NCI-H226 (cell line): ENCODE data around the gene SUCLG2.
"Not testable (repeated sequence)": the region's sequence is repeated elsewhere in the genome, so short reads cannot be mapped to it uniquely, and the experiment has no call there.

Experiments
- DNase-seq: peaks from one replicate; pipeline ENCODE4 v3.0.0-alpha.2; 2015

Gene SUCLG2

GRCh38 chr3:67551361-67552016 lies 102.9 kb downstream of the SUCLG2 start:
- no peak for DNase-seq

GRCh38 chr3:67550541-67550940 lies 103.9 kb downstream of the SUCLG2 start:
- DNase-seq: no peak

DNA sequence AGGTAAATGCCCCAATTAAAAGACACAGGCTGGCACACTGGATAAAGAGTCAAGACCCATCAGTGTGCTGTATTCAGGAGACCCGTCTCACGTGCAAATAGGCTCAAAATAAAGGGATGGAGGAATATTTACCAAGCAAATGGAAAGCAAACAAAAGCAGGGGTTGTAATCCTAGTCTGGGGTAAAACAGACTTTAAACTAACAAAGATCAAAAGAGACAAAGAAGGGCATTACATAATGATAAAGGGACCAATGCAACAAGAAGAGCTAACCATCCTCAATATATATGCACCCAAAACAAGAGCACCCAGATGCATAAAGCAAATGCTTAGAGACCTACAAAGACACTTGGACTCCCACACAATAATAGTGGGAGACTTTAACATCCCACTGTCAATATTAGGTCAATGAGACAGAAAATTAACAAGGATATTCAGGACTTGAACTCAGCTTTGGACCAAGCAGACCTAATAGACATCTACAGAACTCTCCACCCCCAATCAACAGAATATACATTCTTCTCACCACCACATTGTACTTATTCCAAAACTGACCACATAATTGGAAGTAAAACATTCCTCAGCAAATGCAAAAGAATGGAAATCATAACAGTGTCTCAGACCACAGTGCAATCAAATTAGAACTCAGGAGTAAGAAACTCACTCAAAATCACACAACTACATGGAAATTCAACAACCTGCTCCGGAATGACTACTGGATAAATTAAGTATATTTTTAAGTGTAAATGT lies 111.7 kb downstream of the SUCLG2 start:
- DNase-seq: not testable (repeated sequence)

DNA sequence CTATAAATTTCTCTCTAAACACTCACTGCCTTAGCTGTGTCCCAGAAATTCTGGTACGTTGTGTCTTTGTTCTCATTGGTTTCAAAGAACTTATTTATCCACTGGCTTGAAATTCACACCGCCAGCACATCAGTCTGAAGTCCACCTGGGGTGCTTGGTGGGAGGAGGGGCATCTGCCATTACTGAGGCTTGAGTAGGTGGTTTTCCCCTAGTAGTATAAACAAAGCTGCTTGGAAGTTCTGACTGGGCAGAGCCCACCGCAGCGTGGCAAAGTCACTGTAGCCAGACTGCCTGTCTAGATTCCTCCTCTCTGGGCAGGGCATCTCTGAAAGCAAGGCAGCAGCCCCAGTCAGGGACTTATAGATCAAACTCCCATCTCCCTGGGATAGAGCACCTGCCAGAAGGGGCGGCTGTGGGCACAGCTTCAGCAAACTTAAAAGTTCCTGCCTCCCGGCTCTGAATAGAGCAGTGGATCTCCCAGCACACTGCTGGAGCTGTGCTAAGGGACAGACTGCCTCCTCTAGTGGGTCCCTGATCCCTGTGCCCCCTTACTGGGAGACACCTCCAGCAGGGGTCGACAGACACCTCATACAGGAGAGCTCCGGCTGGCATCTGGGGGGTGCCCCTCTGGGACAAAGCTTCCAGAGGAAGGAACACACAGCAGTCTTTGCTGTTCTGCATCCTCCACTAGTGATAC lies 114.1 kb downstream of the SUCLG2 start:
- DNase-seq: no peak

DNA sequence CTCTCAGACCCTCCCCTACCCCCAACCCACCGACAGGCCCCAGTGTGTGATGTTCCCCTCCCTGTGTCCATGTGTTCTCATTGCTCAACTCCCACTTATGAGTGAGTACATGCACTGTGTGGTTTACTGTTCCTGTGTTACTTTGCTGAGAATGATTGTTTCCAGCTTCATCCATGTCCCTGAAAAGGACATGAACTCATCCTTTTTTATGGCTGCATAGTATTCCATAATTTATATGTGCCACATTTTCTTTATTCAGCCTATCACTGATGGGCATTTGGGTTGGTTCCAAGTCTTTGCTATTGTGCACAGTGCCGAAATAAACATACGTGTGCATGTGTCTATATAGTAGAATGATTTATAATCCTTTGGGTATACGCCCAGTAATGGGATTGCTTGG lies 117.2 kb downstream of the SUCLG2 start:
- DNase-seq: not testable (repeated sequence)

- DNase-seq: no peak
These were observed 119.4 kb downstream of the SUCLG2 start for GRCh38 chr3:67535006-67535405.

DNA sequence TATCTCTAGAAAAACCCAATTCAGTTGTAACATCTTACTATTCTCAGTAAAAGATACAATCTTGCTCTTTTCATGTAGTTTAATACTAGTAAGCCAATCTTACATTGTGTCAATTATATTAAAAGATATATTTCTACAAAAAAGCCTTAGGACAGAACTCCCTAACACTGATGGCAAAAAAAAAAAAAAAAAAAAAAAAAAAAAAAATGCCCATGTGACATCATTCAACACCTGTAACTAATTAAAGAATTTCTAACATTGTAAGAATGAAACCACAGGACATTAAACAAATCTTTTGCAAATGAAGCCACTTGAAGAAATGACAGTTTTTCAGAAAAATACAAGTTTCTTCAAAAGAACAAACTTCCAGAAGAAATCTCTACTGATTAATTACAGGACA lies 119.8 kb downstream of the SUCLG2 start:
- DNase-seq: no peak

GRCh38 chr3:67531181-67532101 lies 123.0 kb downstream of the SUCLG2 start:
- DNase-seq: no peak

GRCh38 chr3:67529915-67530314 lies 124.5 kb downstream of the SUCLG2 start:
- no peak for DNase-seq

- DNase-seq: no peak
These were observed 125.1 kb downstream of the SUCLG2 start for GRCh38 chr3:67529337-67529736.

GRCh38 chr3:67526246-67526645 lies 128.2 kb downstream of the SUCLG2 start:
- DNase-seq: peak; percentile 8

DNA sequence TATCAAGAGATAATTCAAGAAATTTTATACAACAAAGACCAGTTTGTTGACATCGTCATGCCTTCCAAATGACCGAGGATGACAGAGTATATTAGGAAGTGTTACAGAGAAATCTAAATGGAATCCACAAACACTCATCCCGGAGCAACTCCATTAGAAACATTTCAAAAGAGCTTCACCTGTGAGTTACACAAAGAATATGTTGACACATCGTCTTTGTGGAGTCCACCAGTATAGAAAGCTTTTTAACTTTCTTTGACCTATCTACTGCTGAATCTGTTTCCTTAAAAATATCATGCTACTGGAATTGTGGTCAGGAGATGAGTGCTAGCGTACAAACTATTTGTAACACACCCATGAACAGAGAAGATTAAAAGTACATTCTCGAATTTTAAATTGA lies 130.4 kb downstream of the SUCLG2 start:
- no peak for DNase-seq

- no peak for DNase-seq
These were observed 132.3 kb downstream of the SUCLG2 start for GRCh38 chr3:67522081-67522480.

DNA sequence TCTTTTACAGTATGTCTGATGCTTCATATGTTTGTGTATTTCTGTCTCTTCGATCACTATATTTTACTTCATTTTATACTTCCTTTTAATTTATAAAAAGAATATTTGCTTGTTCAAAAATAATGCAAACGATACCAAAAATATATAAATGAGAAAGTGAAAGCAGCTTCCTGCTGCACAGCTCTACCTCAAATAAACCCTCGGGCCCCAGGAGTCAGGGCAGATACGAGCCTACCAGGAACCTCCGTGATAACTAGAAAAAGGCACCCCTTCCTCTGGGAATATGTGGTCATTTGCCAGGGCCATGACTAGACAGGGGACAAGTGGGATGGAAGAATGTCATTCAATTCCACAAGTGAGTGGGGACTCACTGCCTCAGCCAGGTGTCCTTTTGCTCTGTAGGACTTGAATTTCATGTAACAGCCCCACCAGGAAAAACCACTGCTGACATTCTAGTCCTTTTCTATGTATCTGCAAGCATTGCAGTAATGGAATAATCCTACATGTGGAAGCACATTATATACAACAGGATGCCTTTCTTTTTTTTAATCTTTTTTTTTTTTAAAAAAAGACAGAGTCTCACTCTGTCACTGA lies 133.3 kb downstream of the SUCLG2 start:
- DNase-seq: no peak

GRCh38 chr3:67518236-67518635 lies 136.2 kb downstream of the SUCLG2 start:
- no peak for DNase-seq

DNA sequence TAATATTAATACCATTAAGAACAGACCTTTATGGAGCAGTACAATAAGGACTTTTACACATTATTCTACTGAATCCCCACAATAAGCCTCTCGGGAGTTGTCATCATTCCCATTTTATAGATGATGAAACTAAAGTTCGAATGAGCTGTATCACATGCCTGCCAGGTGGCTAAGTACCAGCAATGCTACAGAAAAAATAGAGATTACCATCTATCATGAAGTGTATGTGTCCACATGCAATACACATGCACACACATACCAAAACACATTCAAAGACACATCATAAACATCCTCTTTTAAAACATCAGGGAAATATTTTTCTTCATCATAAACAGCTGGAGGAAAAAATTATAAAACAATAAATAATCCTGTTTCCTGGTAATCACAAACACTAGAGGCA lies 136.6 kb downstream of the SUCLG2 start:
- DNase-seq: no peak

DNA sequence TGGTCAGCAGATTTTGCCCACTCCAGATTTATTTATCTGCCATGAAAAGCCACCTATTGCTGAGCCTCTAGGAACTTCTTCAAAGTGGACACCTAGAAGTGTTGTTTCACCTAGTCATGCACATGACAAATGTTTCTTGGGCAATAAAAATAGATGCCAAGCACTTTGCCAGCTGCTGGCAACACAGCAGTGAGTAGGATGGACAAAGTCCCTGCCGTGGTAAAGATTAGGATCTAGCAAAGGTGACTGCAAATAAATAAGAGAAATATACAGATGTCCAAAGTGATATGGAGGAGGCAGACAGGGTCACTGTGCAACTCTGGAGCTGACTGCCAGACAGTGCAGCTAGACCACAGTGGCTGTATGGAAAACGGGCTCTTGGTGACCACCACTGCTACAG lies 137.9 kb downstream of the SUCLG2 start:
- DNase-seq: no peak

GRCh38 chr3:67515778-67516177 lies 138.6 kb downstream of the SUCLG2 start:
- no peak for DNase-seq

- DNase-seq: no peak
These were observed 144.8 kb downstream of the SUCLG2 start for GRCh38 chr3:67509471-67510075.

DNA sequence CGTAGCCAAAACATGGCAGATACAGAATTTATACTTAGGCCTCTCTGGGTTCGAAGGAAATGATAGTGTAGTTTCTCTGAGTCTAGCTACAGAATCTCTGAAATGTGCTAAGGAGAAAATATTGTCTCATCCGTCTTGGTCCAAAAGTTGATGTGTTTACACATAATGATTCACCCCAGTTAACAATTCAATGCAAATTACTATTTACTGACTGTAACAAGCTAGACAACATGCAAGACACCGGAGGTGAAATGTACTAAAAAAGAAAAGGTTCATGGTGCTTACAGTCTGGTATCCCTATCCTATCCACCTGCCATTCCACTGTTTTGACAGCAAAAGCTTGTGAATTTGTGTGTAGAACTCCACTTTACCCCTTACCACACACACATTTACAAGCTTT lies 146.8 kb downstream of the SUCLG2 start:
- no peak for DNase-seq

- no peak for DNase-seq
These were observed 153.7 kb downstream of the SUCLG2 start for GRCh38 chr3:67500709-67501108.

GRCh38 chr3:67497746-67498145 lies 156.7 kb downstream of the SUCLG2 start:
- DNase-seq: no peak
